CD4-positive, alpha-beta T cell treated with Interleukin-17A for 4 hours (primary cell): ENCODE measurements around the gene SCMH1.

Experiments
- DNase-seq: peaks from one replicate; pipeline ENCODE4 v3.0.0-alpha.2; 2020; ENCODE audit warnings: mixed read lengths

SCMH1 gene

GRCh38 chr1:41021526-41022308 lies 220.4 kb downstream of the SCMH1 start, which contains the start of gene SLFNL1:
SLFNL1 (minus strand) TSS chr1:41021725; CDS start chr1:41020660, 1,065 bp downstream.
- DNase-seq, result no peak

- no peak for DNase-seq
These were observed 221.5 kb downstream of the SCMH1 start for GRCh38 chr1:41020654-41021053.

GRCh38 chr1:41020109-41020576 lies 222.0 kb downstream of the SCMH1 start:
- no peak for DNase-seq

- no peak for DNase-seq
These were observed 222.8 kb downstream of the SCMH1 start for GRCh38 chr1:41019353-41019745.

- DNase-seq, result no peak
These were observed 224.1 kb downstream of the SCMH1 start for GRCh38 chr1:41018018-41018410.

GRCh38 chr1:41017141-41018017 lies 224.7 kb downstream of the SCMH1 start:
- DNase-seq, result no peak

- no peak for DNase-seq
These were observed 226.1 kb downstream of the SCMH1 start for GRCh38 chr1:41015897-41016470.

GRCh38 chr1:41015281-41015896 lies 226.7 kb downstream of the SCMH1 start:
- no peak for DNase-seq

- no peak for DNase-seq
These were observed 227.2 kb downstream of the SCMH1 start for GRCh38 chr1:41014871-41015270.

GRCh38 chr1:41013796-41014195 lies 228.3 kb downstream of the SCMH1 start:
- DNase-seq, result no peak

- DNase-seq, result no peak
These were observed 229.1 kb downstream of the SCMH1 start for GRCh38 chr1:41013024-41013423.

GRCh38 chr1:41010345-41010744 lies 231.8 kb downstream of the SCMH1 start:
- no peak for DNase-seq

GRCh38 chr1:41009466-41009865 lies 232.6 kb downstream of the SCMH1 start:
- DNase-seq, result no peak

- no peak for DNase-seq
These were observed 234.9 kb downstream of the SCMH1 start for GRCh38 chr1:41006942-41007865.

GRCh38 chr1:41005876-41006275 lies 236.2 kb downstream of the SCMH1 start:
- DNase-seq, result no peak

GRCh38 chr1:41003640-41004220 lies 238.4 kb downstream of the SCMH1 start:
- DNase-seq, result peak; percentile 90

- DNase-seq, result no peak
These were observed 238.9 kb downstream of the SCMH1 start for GRCh38 chr1:41003127-41003639.

- DNase-seq, result no peak
These were observed 243.4 kb downstream of the SCMH1 start for GRCh38 chr1:40998668-40999067.

- no peak for DNase-seq
These were observed 245.0 kb downstream of the SCMH1 start for GRCh38 chr1:40997096-40997495.

- no peak for DNase-seq
These were observed 253.0 kb downstream of the SCMH1 start for GRCh38 chr1:40989066-40989465.

GRCh38 chr1:40988280-40988679 lies 253.8 kb downstream of the SCMH1 start:
- no peak for DNase-seq
